Subcutaneous abdominal adipose tissue (tissue), 5 donors: Measurements from ENCODE around the gene SSX2IP.

ENCODE experiments used
- H3K27ac ChIP-seq: one replicate; pipeline ENCODE4 v1.7.0; 2013; ENCODE audit warnings: low read depth, mild to moderate bottlenecking, inconsistent platforms, low read length, moderate library complexity
- H3K27me3 ChIP-seq, 5 donors: one replicate each; pipeline ENCODE4 v1.7.0; 2013; ENCODE audit warnings: low read length in 5 of 5, inconsistent platforms in 1 of 5; ENCODE audit not compliant: control insufficient read depth in 5 of 5, insufficient read depth in 4 of 5
- H3K36me3 ChIP-seq, 5 donors: one replicate each; pipeline ENCODE4 v1.7.0; 2013; ENCODE audit warnings: low read length in 5 of 5; ENCODE audit not compliant: control insufficient read depth in 5 of 5, insufficient read depth in 5 of 5
- H3K4me1 ChIP-seq, 5 donors: one replicate each; pipeline ENCODE4 v1.7.0; 2013; ENCODE audit warnings: low read length in 5 of 5, mild to moderate bottlenecking in 3 of 5, moderate library complexity in 1 of 5; ENCODE audit not compliant: control insufficient read depth in 5 of 5, insufficient read depth in 5 of 5
- H3K4me3 ChIP-seq, 5 donors: one replicate each; pipeline ENCODE4 v1.7.0; 2013; ENCODE audit warnings: low read length in 5 of 5, low read depth in 1 of 5
- H3K9ac ChIP-seq, 5 donors: one replicate each; pipeline ENCODE4 v1.7.0; 2013; ENCODE audit warnings: low read length in 5 of 5, mild to moderate bottlenecking in 4 of 5, moderate library complexity in 3 of 5
- H3K9me3 ChIP-seq, 5 donors: one replicate each; pipeline ENCODE4 v1.7.0; 2013; ENCODE audit warnings: low read length in 5 of 5; ENCODE audit not compliant: control insufficient read depth in 5 of 5
- donor health status: healthy.
- donor health status: healthy.
- donor health status: healthy.
- donor health status: healthy.
- donor health status: healthy.

Gene SSX2IP

DNA sequence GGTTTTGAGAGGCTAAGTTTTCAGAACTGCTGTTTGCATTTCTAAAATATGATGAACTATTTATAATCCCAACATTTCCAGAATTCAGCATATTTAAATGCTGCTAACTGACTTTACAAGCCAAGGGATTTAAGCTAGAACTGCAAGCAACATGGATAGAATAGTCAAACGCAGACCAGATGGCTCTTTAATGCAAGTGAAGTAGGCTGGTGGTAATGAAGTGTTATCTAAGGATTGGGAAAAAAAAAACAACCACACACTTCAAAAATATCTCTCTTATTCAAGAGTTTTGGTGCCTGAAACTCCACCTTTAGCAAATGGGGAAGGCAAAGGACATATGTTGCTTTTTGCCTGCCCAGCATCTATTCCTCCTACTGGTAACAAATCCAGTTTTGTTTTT is 20.9 kb upstream of the SSX2IP start:
- Histone ChIP-seq H3K27me3 (peaks cover 0 to 5% (median 0%) of the 10 kb centered on the region in 5 donors), H3K9ac (no peak overlapping the region)

GRCh38 chr1:84709131-84709530 is 18.9 kb upstream of the SSX2IP start:
- Histone ChIP-seq H3K4me3 (no peak overlapping the region), H3K36me3 (no peaks in the 10 kb centered on the region), H3K4me1 (no peaks in the 10 kb centered on the region), H3K9ac (no peak overlapping the region), H3K27me3 (peaks cover 0 to 9% (median 5%) of the 10 kb centered on the region in 5 donors), H3K9me3 (no peaks in the 10 kb centered on the region), H3K27ac (no peak overlapping the region)

More for the DNA sequence above, 20.9 kb upstream of the SSX2IP start:
- Histone ChIP-seq H3K36me3 (no peaks in the 10 kb centered on the region), H3K9me3 (no peaks in the 10 kb centered on the region), H3K4me1 (no peaks in the 10 kb centered on the region), H3K4me3 (no peak overlapping the region), H3K27ac (no peak overlapping the region)

GRCh38 chr1:84708031-84708430 is 17.8 kb upstream of the SSX2IP start:
- Histone ChIP-seq H3K9ac (no peak overlapping the region), H3K9me3 (no peaks in the 10 kb centered on the region), H3K36me3 (no peaks in the 10 kb centered on the region), H3K27ac (no peak overlapping the region), H3K27me3 (peaks cover 0 to 9% (median 5%) of the 10 kb centered on the region in 5 donors), H3K4me3 (no peak overlapping the region), H3K4me1 (no peaks in the 10 kb centered on the region)

- Histone ChIP-seq H3K9ac (no peak overlapping the region), H3K27me3 (peaks cover 0 to 9% (median 5%) of the 10 kb centered on the region in 5 donors), H3K36me3 (no peaks in the 10 kb centered on the region), H3K9me3 (no peaks in the 10 kb centered on the region), H3K4me1 (no peaks in the 10 kb centered on the region), H3K4me3 (no peak overlapping the region), H3K27ac (no peak overlapping the region)
These were observed 15.3 kb upstream of the SSX2IP start for GRCh38 chr1:84705513-84705912.

DNA sequence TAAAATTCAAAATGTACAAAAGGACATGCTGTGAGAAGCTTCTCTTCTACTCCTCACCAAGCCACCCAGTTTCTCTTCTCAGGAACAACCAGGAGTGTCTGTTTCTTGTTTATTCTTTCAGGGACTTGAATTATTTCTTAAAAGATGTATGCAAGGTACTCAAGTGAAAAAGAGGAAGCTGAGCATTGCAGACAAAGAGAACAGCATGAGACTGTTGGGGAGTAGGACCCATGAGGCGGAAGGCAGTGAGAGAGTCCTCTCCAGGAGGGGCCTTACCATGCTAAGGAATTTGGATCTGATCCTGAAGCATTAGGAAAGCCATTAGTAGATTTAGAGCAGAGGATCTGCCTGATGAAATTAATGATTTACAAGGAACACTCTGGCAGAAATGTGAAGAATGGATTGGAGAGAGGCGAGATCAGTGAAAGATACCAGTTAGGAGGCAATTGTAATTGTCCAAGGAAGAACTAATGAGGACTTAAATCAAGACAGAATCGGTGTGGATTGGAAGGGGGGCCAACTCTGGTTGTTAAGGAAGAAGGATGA is 14.7 kb upstream of the SSX2IP start:
- Histone ChIP-seq H3K4me1 (no peaks in the 10 kb centered on the region), H3K27me3 (peaks cover 0 to 9% (median 5%) of the 10 kb centered on the region in 5 donors), H3K36me3 (no peaks in the 10 kb centered on the region)

GRCh38 chr1:84703431-84703830 is 13.2 kb upstream of the SSX2IP start:
- Histone ChIP-seq H3K4me3 (no peak overlapping the region), H3K9me3 (no peaks in the 10 kb centered on the region), H3K9ac (no peak overlapping the region), H3K27me3 (peaks cover 0 to 6% (median 0%) of the 10 kb centered on the region in 5 donors), H3K4me1 (no peaks in the 10 kb centered on the region), H3K36me3 (no peaks in the 10 kb centered on the region), H3K27ac (no peak overlapping the region)

More for the DNA sequence above, 14.7 kb upstream of the SSX2IP start:
- Histone ChIP-seq H3K4me3 (no peak overlapping the region), H3K27ac (no peak overlapping the region), H3K9ac (no peak overlapping the region), H3K9me3 (no peaks in the 10 kb centered on the region)

DNA sequence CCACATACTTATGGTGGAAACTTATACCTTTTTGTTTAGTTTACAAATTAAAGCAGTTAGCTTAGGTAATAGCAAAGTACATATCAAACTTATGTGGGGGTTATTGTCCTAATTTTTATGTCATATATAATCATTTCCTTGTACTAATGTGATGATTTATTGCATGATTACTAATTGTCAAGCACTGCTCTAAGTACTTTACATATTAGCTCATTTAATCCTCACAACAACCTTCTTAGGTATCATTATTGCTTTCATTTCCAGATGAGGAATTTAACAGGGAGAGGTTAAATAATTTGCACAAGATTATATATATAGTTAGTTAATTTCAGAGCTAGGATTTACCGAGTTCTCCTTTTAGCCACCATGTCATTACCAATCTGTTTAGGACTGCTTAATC is 11.9 kb upstream of the SSX2IP start:
- Histone ChIP-seq H3K27ac (no peak overlapping the region), H3K4me3 (no peak overlapping the region), H3K9ac (no peak overlapping the region), H3K27me3 (peaks cover 0 to 5% (median 0%) of the 10 kb centered on the region in 5 donors), H3K4me1 (no peaks in the 10 kb centered on the region), H3K36me3 (no peaks in the 10 kb centered on the region), H3K9me3 (no peaks in the 10 kb centered on the region)

- H3K27me3 ChIP-seq, result peaks cover 0 to 5% (median 0%) of the 10 kb centered on the region in 5 donors
- no peaks in the 10 kb centered on the region for H3K4me1 ChIP-seq
- H3K27ac ChIP-seq, result no peak overlapping the region
- no peak overlapping the region for H3K9ac ChIP-seq
- H3K36me3 ChIP-seq, result no peaks in the 10 kb centered on the region
- no peaks in the 10 kb centered on the region for H3K9me3 ChIP-seq
- H3K4me3 ChIP-seq, result no peak overlapping the region
These were observed 11.1 kb upstream of the SSX2IP start for GRCh38 chr1:84701376-84701775.

GRCh38 chr1:84700070-84700469 is 9.8 kb upstream of the SSX2IP start:
- no peak overlapping the region for H3K27ac ChIP-seq
- H3K27me3 ChIP-seq, result no peaks in the 10 kb centered on the region
- no peaks in the 10 kb centered on the region for H3K9me3 ChIP-seq
- H3K4me1 ChIP-seq, result no peaks in the 10 kb centered on the region
- H3K36me3 ChIP-seq, result no peaks in the 10 kb centered on the region
- H3K4me3 ChIP-seq, result no peak overlapping the region
- no peak overlapping the region for H3K9ac ChIP-seq

GRCh38 chr1:84698151-84699110 is 8.2 kb upstream of the SSX2IP start:
- Histone ChIP-seq H3K4me1 (no peaks in the 10 kb centered on the region), H3K27ac (peak overlapping the region; percentile 37), H3K36me3 (no peaks in the 10 kb centered on the region), H3K9ac (no peak overlapping the region), H3K27me3 (no peaks in the 10 kb centered on the region), H3K9me3 (no peaks in the 10 kb centered on the region), H3K4me3 (no peak overlapping the region)
